ENCODE results near the gene HSPB6.

The HSPB6 gene

GRCh38 chr19:35787227-35787799 lies 30.5 kb upstream of the HSPB6 start:
- TF ChIP-seq EZH2phosphoT487 (IDR thresholded peaks at IDR 0.05; ENCODE audit: low read depth) = no peak
- TF ChIP-seq CTCF (IDR thresholded peaks at IDR 0.05; ENCODE audit: low read depth, low read length) = no peak
- H3K9ac ChIP-seq (ENCODE audit: low read length) = no peak overlapping the region
- no peak overlapping the region for H3K4me2 ChIP-seq (ENCODE audit: low read length)
- H3K79me2 ChIP-seq (ENCODE audit: low read length) = no peaks in the 10 kb centered on the region
- no peaks in the 10 kb centered on the region for H3K9me3 ChIP-seq (ENCODE audit: insufficient read depth, low read length)
- H3K27ac ChIP-seq (ENCODE audit: low read length) = no peak overlapping the region
- H3K27me3 ChIP-seq (ENCODE audit: low read depth, low read length) = no peaks in the 10 kb centered on the region
- peaks cover 12% of the 10 kb centered on the region for H3K4me1 ChIP-seq (ENCODE audit: low read length)
- H3K36me3 ChIP-seq (replicated peaks; ENCODE audit: low read depth, low read length) = no peaks in the 10 kb centered on the region
- no peak overlapping the region for H3K4me3 ChIP-seq (ENCODE audit: low read length)
- H2AFZ ChIP-seq (ENCODE audit: low read depth, low read length) = no peak overlapping the region
- H4K20me1 ChIP-seq (ENCODE audit: insufficient read depth, low read length) = no peaks in the 10 kb centered on the region

GRCh38 chr19:35786299-35787160 lies 29.7 kb upstream of the HSPB6 start:
- Histone ChIP-seq H3K9me3 (ENCODE audit: insufficient read depth, low read length) (no peaks in the 10 kb centered on the region), H3K4me3 (ENCODE audit: low read length) (no peak overlapping the region), H3K4me1 (ENCODE audit: low read length) (peaks cover 12% of the 10 kb centered on the region), H4K20me1 (ENCODE audit: insufficient read depth, low read length) (no peaks in the 10 kb centered on the region), H3K36me3 (replicated peaks; ENCODE audit: low read depth, low read length) (no peaks in the 10 kb centered on the region), H3K27me3 (ENCODE audit: low read depth, low read length) (no peaks in the 10 kb centered on the region), H2AFZ (ENCODE audit: low read depth, low read length) (no peak overlapping the region), H3K27ac (ENCODE audit: low read length) (no peak overlapping the region), H3K4me2 (ENCODE audit: low read length) (no peak overlapping the region), H3K9ac (ENCODE audit: low read length) (no peak overlapping the region), H3K79me2 (ENCODE audit: low read length) (no peaks in the 10 kb centered on the region)
- TF ChIP-seq CTCF (IDR thresholded peaks at IDR 0.05; ENCODE audit: low read depth, low read length) (no peak), EZH2phosphoT487 (IDR thresholded peaks at IDR 0.05; ENCODE audit: low read depth) (no peak)

GRCh38 chr19:35785339-35785627 lies 28.5 kb upstream of the HSPB6 start:
- Histone ChIP-seq H2AFZ (ENCODE audit: low read depth, low read length) (no peak overlapping the region), H3K27ac (ENCODE audit: low read length) (no peak overlapping the region), H3K4me1 (ENCODE audit: low read length) (peaks cover 12% of the 10 kb centered on the region), H3K9ac (ENCODE audit: low read length) (no peak overlapping the region), H3K4me2 (ENCODE audit: low read length) (no peak overlapping the region), H3K36me3 (replicated peaks; ENCODE audit: low read depth, low read length) (no peaks in the 10 kb centered on the region), H3K4me3 (ENCODE audit: low read length) (no peak overlapping the region), H3K79me2 (ENCODE audit: low read length) (no peaks in the 10 kb centered on the region), H3K9me3 (ENCODE audit: insufficient read depth, low read length) (no peaks in the 10 kb centered on the region), H4K20me1 (ENCODE audit: insufficient read depth, low read length) (no peaks in the 10 kb centered on the region), H3K27me3 (ENCODE audit: low read depth, low read length) (no peaks in the 10 kb centered on the region)
- TF ChIP-seq CTCF (IDR thresholded peaks at IDR 0.05; ENCODE audit: low read depth, low read length) (no peak), EZH2phosphoT487 (IDR thresholded peaks at IDR 0.05; ENCODE audit: low read depth) (no peak)

- no peak overlapping the region for H3K27ac ChIP-seq (ENCODE audit: low read length)
- H3K79me2 ChIP-seq (ENCODE audit: low read length) = no peaks in the 10 kb centered on the region
- no peaks in the 10 kb centered on the region for H3K36me3 ChIP-seq (replicated peaks; ENCODE audit: low read depth, low read length)
- H3K4me1 ChIP-seq (ENCODE audit: low read length) = peaks cover 16% of the 10 kb centered on the region
- no peak overlapping the region for H3K4me2 ChIP-seq (ENCODE audit: low read length)
- H4K20me1 ChIP-seq (ENCODE audit: insufficient read depth, low read length) = no peaks in the 10 kb centered on the region
- H2AFZ ChIP-seq (ENCODE audit: low read depth, low read length) = no peak overlapping the region
- H3K27me3 ChIP-seq (ENCODE audit: low read depth, low read length) = no peaks in the 10 kb centered on the region
- no peaks in the 10 kb centered on the region for H3K9me3 ChIP-seq (ENCODE audit: insufficient read depth, low read length)
- H3K9ac ChIP-seq (ENCODE audit: low read length) = no peak overlapping the region
- TF ChIP-seq EZH2phosphoT487 (IDR thresholded peaks at IDR 0.05; ENCODE audit: low read depth) (no peak), CTCF (IDR thresholded peaks at IDR 0.05; ENCODE audit: low read depth, low read length) (no peak)
- no peak overlapping the region for H3K4me3 ChIP-seq (ENCODE audit: low read length)
Measured at GRCh38 chr19:35784503-35785338, 27.9 kb upstream of the HSPB6 start.
